ENCODE measurements around the gene TSPEAR. TPM values are rescaled to one million over a fixed set of nuclear protein-coding genes. Genes with fewer than 3 reads are reported as not detected.

TSPEAR gene
- total RNA-seq, 2 experiments from 2014 or later = not detected

GRCh38 chr21:44681861-44682579 is 29.4 kb downstream of the TSPEAR start, which contains the start of gene KRTAP12-1:
Gene KRTAP12-1 (minus strand): TSS chr21:44682163. CDS start chr21:44682123, 40 bp downstream.
- H3K36me3 Mint-ChIP-seq (ENCODE audit: low read depth) = no peaks in the 10 kb centered on the region
- peaks cover 27% of the 10 kb centered on the region for H3K27me3 Mint-ChIP-seq
- CTCF ChIA-PET = no interaction called here
- Histone ChIP-seq H3K36me3 (ENCODE audit: insufficient read depth, low read length) (no peaks in the 10 kb centered on the region), H3K4me1 (ENCODE audit: insufficient read depth, low read length) (no peaks in the 10 kb centered on the region), H3K27ac (ENCODE audit: low read depth in 1 of 2, low read length in 2 of 2) (no peak within 1 kb of the TSS), H3K9me3 (ENCODE audit: control insufficient read depth in 1 of 2, insufficient read depth in 1 of 2, low read length in 2 of 2) (no peaks in the 10 kb centered on the region), H3K4me3 (ENCODE audit: low read length) (no peak within 1 kb of the TSS), H3K27me3 (ENCODE audit: control insufficient read depth in 1 of 2, insufficient read depth in 2 of 2, low read length in 2 of 2) (peaks cover 0 to 5% of the 10 kb centered on the region in 2 experiments)
- H3K4me3 Mint-ChIP-seq = no peak within 1 kb of the TSS
- H3K4me1 Mint-ChIP-seq (ENCODE audit: low read depth) = no peaks in the 10 kb centered on the region
- intact Hi-C loops (cut with DNase I, micrococcal nuclease) = no loop called here
- no peak for DNase-seq
- no peak within 1 kb of the TSS for H3K27ac Mint-ChIP-seq
- POLR2A ChIA-PET = interaction anchor here (0.6 kb wide), 1 partner anchor 25 kb away, joined by 3 read pairs; no protein-coding TSS in a partner anchor
- H3K9me3 Mint-ChIP-seq = no peaks in the 10 kb centered on the region
- no peak for TF ChIP-seq CTCF (IDR thresholded peaks at IDR 0.05)
- ATAC-seq (ENCODE audit: poor library complexity) = no peak

- peaks cover 0 to 4% of the 10 kb centered on the region in 2 experiments for H3K27me3 ChIP-seq (ENCODE audit: control insufficient read depth in 1 of 2, insufficient read depth in 2 of 2, low read length in 2 of 2)
- no peak overlapping the region for H3K27ac Mint-ChIP-seq
- no peaks in the 10 kb centered on the region for H3K4me1 Mint-ChIP-seq (ENCODE audit: low read depth)
- ChIA-PET CTCF (no interaction called here), POLR2A (no interaction called here)
- peaks cover 21% of the 10 kb centered on the region for H3K27me3 Mint-ChIP-seq
- H3K9me3 ChIP-seq (ENCODE audit: control insufficient read depth in 1 of 2, insufficient read depth in 1 of 2, low read length in 2 of 2) = no peaks in the 10 kb centered on the region
- intact Hi-C loops (cut with DNase I, micrococcal nuclease) = no loop called here
- no peak for DNase-seq
- H3K4me3 ChIP-seq (ENCODE audit: low read length) = no peak overlapping the region
- H3K4me1 ChIP-seq (ENCODE audit: insufficient read depth, low read length) = no peaks in the 10 kb centered on the region
- H3K36me3 Mint-ChIP-seq (ENCODE audit: low read depth) = no peaks in the 10 kb centered on the region
- H3K9me3 Mint-ChIP-seq = no peaks in the 10 kb centered on the region
- ATAC-seq (ENCODE audit: poor library complexity) = no peak
- H3K36me3 ChIP-seq (ENCODE audit: insufficient read depth, low read length) = no peaks in the 10 kb centered on the region
- TF ChIP-seq CTCF (IDR thresholded peaks at IDR 0.05) = no peak
- H3K4me3 Mint-ChIP-seq = no peak overlapping the region
- H3K27ac ChIP-seq (ENCODE audit: low read depth in 1 of 2, low read length in 2 of 2) = no peak overlapping the region
Measured at GRCh38 chr21:44681152-44681551, 30.2 kb downstream of the TSPEAR start.

GRCh38 chr21:44677881-44678280 is 33.5 kb downstream of the TSPEAR start:
- H3K4me1 ChIP-seq (ENCODE audit: insufficient read depth, low read length) = no peaks in the 10 kb centered on the region
- Mint-ChIP-seq H3K9me3 (peaks cover 8% of the 10 kb centered on the region), H3K4me3 (no peak overlapping the region), H3K4me1 (ENCODE audit: low read depth) (no peaks in the 10 kb centered on the region), H3K27ac (no peak overlapping the region), H3K27me3 (peaks cover 6% of the 10 kb centered on the region), H3K36me3 (ENCODE audit: low read depth) (peaks cover 7% of the 10 kb centered on the region)
- ATAC-seq (ENCODE audit: poor library complexity) (no peak), DNase-seq (no peak)
- H3K9me3 ChIP-seq (ENCODE audit: control insufficient read depth in 1 of 2, insufficient read depth in 1 of 2, low read length in 2 of 2) = peaks cover 5 to 6% of the 10 kb centered on the region in 2 experiments
- H3K27ac ChIP-seq (ENCODE audit: low read depth in 1 of 2, low read length in 2 of 2) = no peak overlapping the region
- H3K4me3 ChIP-seq (ENCODE audit: low read length) = no peak overlapping the region
- TF ChIP-seq CTCF (IDR thresholded peaks at IDR 0.05) = no peak
- H3K27me3 ChIP-seq (ENCODE audit: control insufficient read depth in 1 of 2, insufficient read depth in 2 of 2, low read length in 2 of 2) = no peaks in the 10 kb centered on the region
- no peaks in the 10 kb centered on the region for H3K36me3 ChIP-seq (ENCODE audit: insufficient read depth, low read length)
- CTCF ChIA-PET = no interaction called here
- intact Hi-C loops (cut with DNase I, micrococcal nuclease) = no loop called here
- POLR2A ChIA-PET = no interaction called here
